Coronary artery (tissue), 2 donors: ENCODE results near the gene ZBTB20.

ENCODE experiments used
- DNase-seq: peaks from one replicate; pipeline ENCODE4 v3.0.0-alpha.2; 2017; ENCODE audit warnings: low spot score
- H3K27ac ChIP-seq, 2 donors: fragments of 200-600 bp; sonication (generic); one replicate each; pipeline ENCODE4 v1.5.1; 2016 to 2019
- H3K4me3 ChIP-seq: fragments of 200-600 bp; sonication (generic); 2 replicates; pipeline ENCODE4 v1.5.1; 2016; ENCODE audit warnings: mild to moderate bottlenecking, moderate library complexity
- CTCF ChIP-seq: fragments of 200-600 bp; sonication (generic); IDR thresholded peaks from one replicate; pipeline ENCODE4 v1.5.1; 2019; ENCODE audit warnings: antibody characterized with exemption

ZBTB20 gene

DNA sequence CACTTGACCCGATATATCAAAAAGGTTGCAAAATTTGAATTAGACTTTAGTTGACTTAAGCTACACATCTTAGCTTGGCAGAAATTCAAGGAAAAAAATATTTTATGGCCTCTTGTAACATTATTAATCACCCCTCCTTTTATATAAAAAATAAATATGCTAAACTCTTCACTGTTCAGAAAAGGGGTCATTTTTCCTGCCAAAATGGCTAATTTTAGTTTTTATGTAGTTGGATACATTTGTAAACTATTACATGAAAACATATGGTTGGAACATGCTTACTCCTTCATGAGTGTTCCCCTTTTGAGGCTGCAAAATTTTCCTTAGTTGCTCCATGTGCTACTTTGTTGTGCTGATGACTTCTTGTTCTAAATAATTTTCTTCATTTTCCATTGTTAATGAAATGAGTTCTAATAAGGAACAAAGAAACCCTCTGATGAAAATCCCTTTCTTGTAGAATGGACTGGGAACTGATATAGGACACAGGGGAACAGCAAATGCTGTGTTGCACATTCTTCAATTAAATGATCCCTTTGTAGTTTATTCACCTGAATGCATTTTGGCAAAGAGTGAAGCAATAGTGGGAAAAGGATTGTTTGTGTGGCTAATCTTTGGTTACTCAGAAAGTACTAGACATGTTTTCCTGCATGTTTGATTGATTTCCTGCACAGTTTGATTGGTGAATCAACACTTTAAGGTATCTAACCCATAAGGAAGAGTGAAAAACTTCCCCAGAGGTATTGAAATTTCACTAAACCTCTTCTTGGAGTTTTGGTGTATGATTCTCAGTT lies 503.9 kb downstream of the ZBTB20 start:
- H3K27ac ChIP-seq = no peak overlapping the region

GRCh38 chr3:114640126-114640525 lies 507.0 kb downstream of the ZBTB20 start:
- TF ChIP-seq CTCF = no peak
- no peak for DNase-seq
- H3K27ac ChIP-seq = no peak overlapping the region
- no peak overlapping the region for H3K4me3 ChIP-seq

More for the DNA sequence above, 503.9 kb downstream of the ZBTB20 start:
- no peak for DNase-seq
- no peak overlapping the region for H3K4me3 ChIP-seq
- no peak for TF ChIP-seq CTCF

DNA sequence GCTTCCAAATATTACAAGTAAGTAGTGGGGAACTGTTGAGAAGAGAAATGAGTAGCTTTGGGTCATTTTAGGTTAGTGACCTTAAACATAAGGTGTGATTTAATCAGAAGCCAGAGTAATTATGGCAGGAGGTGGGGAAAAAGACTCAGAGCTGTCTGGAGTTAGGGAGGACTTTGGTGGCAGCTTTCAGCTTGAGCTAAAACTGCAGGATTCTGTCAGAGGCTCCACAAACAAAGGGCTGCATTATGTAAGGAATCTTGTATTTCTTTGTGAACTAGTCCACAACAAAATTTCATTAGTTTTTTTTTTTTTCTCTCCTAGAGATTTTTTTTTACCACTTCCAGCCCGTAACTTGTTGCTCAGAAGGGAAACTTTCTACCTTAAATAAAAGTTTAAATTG lies 507.9 kb downstream of the ZBTB20 start:
- Histone ChIP-seq H3K4me3 (no peak overlapping the region), H3K27ac (no peak overlapping the region)
- TF ChIP-seq CTCF = no peak
- no peak for DNase-seq

- no peak for TF ChIP-seq CTCF
- no peak overlapping the region for H3K4me3 ChIP-seq
These were observed 511.2 kb downstream of the ZBTB20 start for GRCh38 chr3:114635878-114636277.

DNA sequence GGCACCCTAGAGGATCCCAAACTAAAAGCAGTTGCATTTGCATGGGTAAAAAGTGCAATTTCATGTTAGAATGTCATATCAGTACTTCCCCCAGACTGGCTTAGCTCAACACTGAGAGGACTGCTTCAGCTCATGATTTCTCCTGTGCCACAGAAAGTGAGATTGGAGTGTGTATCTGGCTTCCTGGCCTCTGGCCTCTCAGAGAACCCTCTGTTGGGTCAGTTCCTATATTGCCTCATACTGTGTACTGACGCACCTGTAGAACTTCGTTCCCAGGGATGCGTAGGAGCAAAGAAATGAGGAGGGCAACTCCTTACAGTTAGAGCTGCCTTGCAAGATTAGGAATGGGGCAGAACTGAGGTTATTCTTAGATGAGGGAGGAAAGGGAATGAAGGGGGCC lies 512.5 kb downstream of the ZBTB20 start:
- Histone ChIP-seq H3K27ac (no peak overlapping the region), H3K4me3 (no peak overlapping the region)
- TF ChIP-seq CTCF = no peak
- no peak for DNase-seq

More at GRCh38 chr3:114635878-114636277, 511.2 kb downstream of the ZBTB20 start:
- DNase-seq = no peak
- no peak overlapping the region for H3K27ac ChIP-seq

DNA sequence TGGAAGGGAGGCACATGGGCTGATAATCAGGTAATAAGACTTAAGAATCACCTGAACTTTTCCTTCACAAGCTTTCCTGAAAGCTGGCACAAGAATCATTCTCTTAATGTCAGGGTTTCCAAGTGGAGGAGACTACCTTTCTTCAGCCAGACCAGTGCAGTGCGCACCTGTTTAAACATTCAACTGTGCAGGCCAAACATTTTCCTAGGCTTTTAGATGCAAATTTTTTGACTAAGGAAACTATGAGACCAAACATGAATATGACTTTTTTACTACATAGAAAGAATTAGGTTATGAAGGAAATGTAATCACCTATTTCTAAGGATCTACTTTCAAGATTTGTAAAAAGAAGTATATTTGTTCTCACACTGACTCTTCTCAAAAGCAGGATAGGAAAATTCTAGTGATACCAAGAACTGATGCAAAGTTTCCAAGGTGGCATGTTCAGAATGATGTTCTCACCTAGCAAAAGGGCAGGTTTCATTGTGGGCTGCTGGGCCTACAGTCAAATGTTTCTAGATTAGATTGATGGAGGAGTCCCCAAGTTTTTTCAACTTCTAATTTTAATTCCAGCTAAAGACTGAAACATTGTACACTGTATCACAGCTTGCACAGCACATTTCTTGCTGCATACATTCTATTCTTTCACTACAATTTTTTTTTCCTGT lies 514.2 kb downstream of the ZBTB20 start:
- no peak overlapping the region for H3K4me3 ChIP-seq
- no peak for TF ChIP-seq CTCF

GRCh38 chr3:114627770-114628169 lies 519.3 kb downstream of the ZBTB20 start:
- Histone ChIP-seq H3K4me3 (no peak overlapping the region), H3K27ac (peak overlapping the region; percentile 16 to 63)
- TF ChIP-seq CTCF = no peak
- DNase-seq = no peak

More for the DNA sequence above, 514.2 kb downstream of the ZBTB20 start:
- H3K27ac ChIP-seq = no peak overlapping the region
- DNase-seq = no peak
